ENCODE data around the gene SMARCD1. TPM values are rescaled to one million over a fixed set of nuclear protein-coding genes. Genes with fewer than 3 reads are reported as not detected.

The SMARCD1 gene
- total RNA-seq, 2 experiments from 2014 or later: 62.3 to 88.6 TPM

- Mint-ChIP-seq H3K36me3 (ENCODE audit: low read depth) (no peaks in the 10 kb centered on the region), H3K4me3 (no peak overlapping the region), H3K27me3 (peaks cover 42% of the 10 kb centered on the region), H3K4me1 (peaks cover 3% of the 10 kb centered on the region), H3K27ac (no peak overlapping the region), H3K9me3 (no peaks in the 10 kb centered on the region)
- POLR2A ChIA-PET: no interaction called here
- CTCF ChIA-PET: interaction anchor here (0.7 to 2.7 kb wide), 6 partner anchors 9 to 293 kb away, joined by 3 to 7 read pairs (median 3); partner anchors contain the start of gene SMARCD1
- DNase-seq: no peak
Measured at GRCh38 chr12:50050119-50050385, 35.1 kb upstream of the SMARCD1 start.

DNA sequence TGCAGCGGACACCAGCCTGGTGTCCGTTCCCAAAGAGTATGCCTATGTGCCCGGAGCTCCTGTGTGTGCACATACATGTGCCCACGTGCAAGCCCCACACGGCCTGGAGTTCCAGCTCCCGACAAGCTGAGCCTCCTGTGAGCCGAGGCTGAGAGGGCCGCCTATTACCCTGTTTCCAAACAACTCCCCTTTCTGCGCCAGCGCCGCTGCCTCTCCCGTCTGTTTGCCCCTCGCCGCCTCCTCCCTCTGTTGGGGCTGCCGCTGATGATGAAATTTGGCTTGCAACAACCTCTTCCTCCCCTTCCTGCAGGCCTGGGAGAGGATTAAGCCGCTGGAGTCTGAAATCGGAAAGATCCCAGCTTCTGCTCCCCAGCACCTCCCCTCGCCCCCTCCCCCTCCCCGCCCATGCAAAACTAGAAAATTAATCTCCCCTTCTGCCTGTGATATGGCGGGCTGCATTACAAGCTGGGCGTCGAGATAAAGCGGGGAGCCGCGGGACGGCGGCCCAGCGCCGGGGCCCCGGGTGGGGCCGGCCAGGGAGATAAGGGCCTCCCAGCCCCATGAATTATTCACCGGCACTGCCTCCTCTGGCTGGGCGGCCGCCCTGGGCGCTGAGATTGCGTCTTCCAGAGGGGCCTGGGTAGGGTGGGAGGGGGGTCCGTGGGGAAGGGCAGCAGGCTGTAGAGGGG, 34.6 kb upstream of the SMARCD1 start:
- H3K27me3 Mint-ChIP-seq: peaks cover 42% of the 10 kb centered on the region
- POLR2A ChIA-PET: no interaction called here
- H3K4me1 Mint-ChIP-seq: peaks cover 3% of the 10 kb centered on the region

GRCh38 chr12:50051101-50051806, 33.9 kb upstream of the SMARCD1 start:
- peaks cover 10% of the 10 kb centered on the region for H3K4me1 Mint-ChIP-seq
- H3K27me3 Mint-ChIP-seq: peaks cover 47% of the 10 kb centered on the region
- H3K36me3 Mint-ChIP-seq (ENCODE audit: low read depth): no peaks in the 10 kb centered on the region
- ChIA-PET CTCF (interaction anchor here (1.2 to 2.7 kb wide), 2 partner anchors 8 to 26 kb away, joined by 3 to 7 read pairs; no protein-coding TSS in a partner anchor), POLR2A (no interaction called here)
- DNase-seq: no peak
- H3K9me3 Mint-ChIP-seq: no peaks in the 10 kb centered on the region
- no peak overlapping the region for H3K4me3 Mint-ChIP-seq
- H3K27ac Mint-ChIP-seq: no peak overlapping the region

More for the DNA sequence above, 34.6 kb upstream of the SMARCD1 start:
- Mint-ChIP-seq H3K9me3 (no peaks in the 10 kb centered on the region), H3K36me3 (ENCODE audit: low read depth) (no peaks in the 10 kb centered on the region), H3K4me3 (no peak overlapping the region), H3K27ac (no peak overlapping the region)
- CTCF ChIA-PET: interaction anchor here (0.7 to 2.7 kb wide), 6 partner anchors 9 to 293 kb away, joined by 3 to 7 read pairs (median 3); partner anchors contain the start of gene SMARCD1
- no peak for DNase-seq

GRCh38 chr12:50052544-50052943, 32.6 kb upstream of the SMARCD1 start:
- H3K27ac Mint-ChIP-seq: no peak overlapping the region

GRCh38 chr12:50052964-50053363, 32.2 kb upstream of the SMARCD1 start:
- peaks cover 57% of the 10 kb centered on the region for H3K27me3 Mint-ChIP-seq
- ChIA-PET CTCF (interaction anchor here (0.5 to 4.5 kb wide), 2 partner anchors 15 to 220 kb away, joined by 3 to 41 read pairs; no protein-coding TSS in a partner anchor), POLR2A (no interaction called here)
- H3K4me3 Mint-ChIP-seq: no peak overlapping the region
- H3K27ac Mint-ChIP-seq: no peak overlapping the region
- no peaks in the 10 kb centered on the region for H3K9me3 Mint-ChIP-seq
- H3K4me1 Mint-ChIP-seq: peaks cover 17% of the 10 kb centered on the region
- no peaks in the 10 kb centered on the region for H3K36me3 Mint-ChIP-seq (ENCODE audit: low read depth)
- no peak for DNase-seq

More at GRCh38 chr12:50052544-50052943, 32.6 kb upstream of the SMARCD1 start:
- Mint-ChIP-seq H3K36me3 (ENCODE audit: low read depth) (no peaks in the 10 kb centered on the region), H3K4me3 (no peak overlapping the region), H3K4me1 (peaks cover 17% of the 10 kb centered on the region), H3K27me3 (peaks cover 57% of the 10 kb centered on the region), H3K9me3 (no peaks in the 10 kb centered on the region)
- CTCF ChIA-PET: no interaction called here
- POLR2A ChIA-PET: no interaction called here
- DNase-seq: no peak

DNA sequence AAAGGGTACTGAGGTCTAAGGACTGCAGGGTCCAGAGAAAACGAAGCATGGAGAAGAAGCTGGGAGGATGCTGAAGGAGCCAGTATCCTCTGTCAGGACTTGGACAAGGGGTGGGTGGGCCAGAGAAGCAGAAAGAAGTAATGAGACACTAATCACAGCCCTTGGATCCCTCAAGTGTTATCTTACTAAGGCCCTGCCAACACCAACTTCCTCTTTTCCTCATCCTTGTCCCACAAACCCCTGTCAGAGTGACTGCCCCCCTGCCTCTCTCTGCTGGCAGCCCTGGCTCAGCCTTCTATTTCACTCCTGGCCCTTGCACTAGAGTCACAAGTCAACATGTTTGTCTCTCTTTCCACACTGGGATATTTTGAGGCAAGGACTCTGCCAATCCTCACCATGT, 31.6 kb upstream of the SMARCD1 start:
- CTCF ChIA-PET: interaction anchor here (0.5 to 4.5 kb wide), 6 partner anchors 10 to 305 kb away, joined by 3 to 41 read pairs (median 4); no protein-coding TSS in a partner anchor
- no peak for DNase-seq
- peaks cover 57% of the 10 kb centered on the region for H3K27me3 Mint-ChIP-seq
- H3K27ac Mint-ChIP-seq: no peak overlapping the region
- H3K4me1 Mint-ChIP-seq: peaks cover 20% of the 10 kb centered on the region
- H3K4me3 Mint-ChIP-seq: no peak overlapping the region
- no peaks in the 10 kb centered on the region for H3K9me3 Mint-ChIP-seq
- H3K36me3 Mint-ChIP-seq (ENCODE audit: low read depth): no peaks in the 10 kb centered on the region
- POLR2A ChIA-PET: no interaction called here

- Mint-ChIP-seq H3K9me3 (no peaks in the 10 kb centered on the region), H3K36me3 (ENCODE audit: low read depth) (no peaks in the 10 kb centered on the region), H3K4me1 (peaks cover 44% of the 10 kb centered on the region), H3K27ac (no peak overlapping the region), H3K27me3 (peaks cover 44% of the 10 kb centered on the region), H3K4me3 (peak overlapping the region; percentile 28)
- CTCF ChIA-PET: interaction anchor here (0.5 to 4.5 kb wide), 16 partner anchors 12 to 515 kb away, joined by 3 to 41 read pairs (median 4); partner anchors contain the start of genes RACGAP1, SMARCD1 and TMBIM6
- POLR2A ChIA-PET: no interaction called here
- DNase-seq: peak; percentile 63
Measured at GRCh38 chr12:50055831-50056638, 29.1 kb upstream of the SMARCD1 start.

DNA sequence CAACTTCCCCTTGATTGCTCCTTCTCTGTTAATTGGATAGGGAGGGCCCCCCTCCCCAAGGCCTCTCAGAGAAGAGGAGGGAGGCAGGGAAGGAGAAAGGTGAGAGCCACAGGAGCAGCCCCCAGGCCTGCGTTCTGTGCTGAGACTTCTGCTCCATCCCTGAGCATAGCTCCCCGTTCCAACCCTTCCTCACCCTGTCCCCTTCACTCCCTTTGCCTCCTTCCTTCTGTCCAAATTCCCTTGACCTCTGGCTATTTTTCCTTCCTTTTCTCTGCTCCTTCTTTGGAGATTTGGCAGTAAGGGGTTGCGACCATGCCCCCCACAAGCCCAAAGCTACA, 28.5 kb upstream of the SMARCD1 start:
- no peaks in the 10 kb centered on the region for H3K36me3 Mint-ChIP-seq (ENCODE audit: low read depth)
- CTCF ChIA-PET: interaction anchor here (0.5 to 4.5 kb wide), 12 partner anchors 11 to 515 kb away, joined by 3 to 41 read pairs (median 4); partner anchors contain the start of genes RACGAP1, SMARCD1 and TMBIM6
- POLR2A ChIA-PET: no interaction called here
- no peak for DNase-seq
- no peaks in the 10 kb centered on the region for H3K9me3 Mint-ChIP-seq
- H3K4me1 Mint-ChIP-seq: peaks cover 50% of the 10 kb centered on the region
- peak overlapping the region; percentile 27 for H3K27ac Mint-ChIP-seq
- H3K27me3 Mint-ChIP-seq: peaks cover 39% of the 10 kb centered on the region
- H3K4me3 Mint-ChIP-seq: peak overlapping the region; percentile 81

DNA sequence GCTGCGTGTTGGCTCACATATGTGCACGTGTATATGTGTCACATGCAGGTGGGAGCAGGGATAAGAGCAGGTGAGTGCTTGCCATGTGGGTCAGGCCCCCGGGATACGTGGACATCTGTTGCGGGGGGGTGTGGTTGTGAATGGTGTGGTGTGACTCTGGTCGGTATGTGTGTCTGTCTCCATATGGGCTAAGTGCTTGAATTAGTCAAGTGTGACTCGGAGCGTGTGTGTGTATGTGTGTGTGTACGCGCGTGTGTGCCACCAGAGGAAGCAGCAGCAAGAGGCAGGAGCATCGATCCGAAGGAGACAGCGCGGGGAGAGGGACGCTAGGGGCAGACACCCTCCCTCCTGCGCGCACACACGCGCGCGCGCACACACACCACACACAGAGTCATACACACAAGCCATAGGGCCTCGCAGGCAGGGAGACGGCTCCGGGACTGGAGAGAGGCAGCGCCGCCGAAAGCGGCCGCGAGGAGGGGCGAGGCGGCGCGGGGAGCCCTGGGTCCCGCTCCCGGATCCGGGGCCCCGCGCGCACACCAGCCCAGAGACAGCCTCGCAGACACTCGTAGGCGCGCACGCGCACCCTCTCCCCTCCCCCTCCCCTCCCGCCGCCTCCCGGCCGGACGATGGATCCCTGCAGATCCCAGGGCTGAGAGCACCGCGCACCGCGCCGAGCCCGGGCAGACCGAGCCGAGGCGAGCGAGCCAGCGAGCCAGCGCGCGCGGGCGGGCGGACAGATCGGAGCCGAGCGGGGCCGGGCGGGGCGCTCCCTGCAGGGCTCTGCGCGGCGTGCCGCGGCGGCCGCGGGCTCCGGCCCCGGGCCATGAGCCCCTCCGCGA, 27.9 kb upstream of the SMARCD1 start, which contains the start of gene ASIC1:
TSS of gene ASIC1 (plus strand) at position 597 of the 842 bp plus-strand sequence. CDS start 1,171 bp downstream, outside the sequence.
- peak within 1 kb of the TSS; percentile 81 for H3K4me3 Mint-ChIP-seq
- no peaks in the 10 kb centered on the region for H3K9me3 Mint-ChIP-seq
- DNase-seq: peak; percentile 61
- POLR2A ChIA-PET: no interaction called here
- H3K27me3 Mint-ChIP-seq: peaks cover 34% of the 10 kb centered on the region
- CTCF ChIA-PET: interaction anchor here (0.9 to 4.5 kb wide), 9 partner anchors 11 to 91 kb away, joined by 3 to 41 read pairs (median 8); partner anchors contain the start of genes COX14, RACGAP1 and SMARCD1
- peaks cover 52% of the 10 kb centered on the region for H3K4me1 Mint-ChIP-seq
- H3K27ac Mint-ChIP-seq: peak within 1 kb of the TSS; percentile 85
- H3K36me3 Mint-ChIP-seq (ENCODE audit: low read depth): no peaks in the 10 kb centered on the region

- H3K27me3 Mint-ChIP-seq: peaks cover 25% of the 10 kb centered on the region
- no peaks in the 10 kb centered on the region for H3K9me3 Mint-ChIP-seq
- peaks cover 52% of the 10 kb centered on the region for H3K4me1 Mint-ChIP-seq
- H3K4me3 Mint-ChIP-seq: peak overlapping the region; percentile 63
- ChIA-PET POLR2A (no interaction called here), CTCF (interaction anchor here (1.0 to 2.9 kb wide), 7 partner anchors 8 to 91 kb away, joined by 3 to 11 read pairs (median 8); partner anchors contain the start of genes COX14 and SMARCD1)
- H3K27ac Mint-ChIP-seq: peak overlapping the region; percentile 85
- no peaks in the 10 kb centered on the region for H3K36me3 Mint-ChIP-seq (ENCODE audit: low read depth)
- no peak for DNase-seq
Measured at GRCh38 chr12:50057896-50058670, 27.1 kb upstream of the SMARCD1 start.

- Mint-ChIP-seq H3K4me3 (peak overlapping the region; percentile 63), H3K27ac (peak overlapping the region; percentile 85), H3K27me3 (peaks cover 19% of the 10 kb centered on the region), H3K9me3 (no peaks in the 10 kb centered on the region), H3K4me1 (peaks cover 52% of the 10 kb centered on the region), H3K36me3 (ENCODE audit: low read depth) (no peaks in the 10 kb centered on the region)
- ChIA-PET POLR2A (interaction anchor here (1.0 kb wide), 1 partner anchor 51 kb away, joined by 5 read pairs; no protein-coding TSS in a partner anchor), CTCF (interaction anchor here (1.3 to 2.9 kb wide), 8 partner anchors 9 to 113 kb away, joined by 3 to 11 read pairs (median 8); partner anchors contain the start of genes COX14 and SMARCD1)
- DNase-seq: peak; percentile 29
Measured at GRCh38 chr12:50058743-50059312, 26.3 kb upstream of the SMARCD1 start.

Measured in activated CD4-positive, alpha-beta T cell treated with anti-CD3 and anti-CD28 coated beads, Interleukin-2, amount 10 ng/mL, durations not matched to agents 7 days and 5 days (primary cell).